ENCODE results near the gene SPRY4.

DNA sequence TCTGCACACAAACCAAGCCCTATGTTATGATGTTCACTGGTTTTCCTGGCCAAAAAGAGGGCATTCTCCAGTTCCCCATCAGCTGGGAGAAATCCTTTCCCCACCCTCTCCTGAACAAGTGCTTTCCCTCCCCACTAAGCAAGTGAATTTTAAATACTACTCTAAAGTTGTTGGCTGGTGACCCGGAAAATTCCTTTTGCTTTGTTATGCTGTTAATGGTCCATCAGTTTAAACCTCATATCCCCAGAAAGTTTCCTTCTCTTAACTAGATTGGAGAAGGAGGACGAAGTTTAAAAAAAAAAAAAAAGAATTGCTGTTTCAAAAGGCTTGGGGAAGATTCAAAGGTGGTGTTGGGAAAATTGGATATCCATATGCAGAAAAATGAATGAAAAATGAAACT is 21.9 kb upstream of the SPRY4 start:
- no peak for TF ChIP-seq TAF1 (IDR thresholded peaks at IDR 0.05; ENCODE audit: low read depth, low read length)
- TF ChIP-seq POLR2A (IDR thresholded peaks at IDR 0.05; ENCODE audit: low read depth, low read length), result no peak
- TF ChIP-seq POLR2AphosphoS5 (IDR thresholded peaks at IDR 0.05; ENCODE audit: low read depth, low read length), result no peak
- no peak for TF ChIP-seq SPI1 (IDR thresholded peaks at IDR 0.05; ENCODE audit: low read depth, low read length)
- TF ChIP-seq POU2F2 (IDR thresholded peaks at IDR 0.05; ENCODE audit: low read depth, low read length), result no peak

Data from GM12891 (cell line).